H54 (cell line): ENCODE results near the gene MRPL1.
"Not testable (repeated sequence)": the region's sequence is repeated elsewhere in the genome, so short reads cannot be mapped to it uniquely, and the experiment has no call there.

Experiments
- DNase-seq: peaks from one replicate; pipeline ENCODE4 v3.0.0; 2011; ENCODE audit warnings: low spot score, mixed read lengths; ENCODE audit not compliant: insufficient read length
- FAIRE-seq: peaks from 3 replicates; lab custom pipeline; 2011; peaks lifted over from hg19 to GRCh38; lab: Jason Lieb, UNC
- POLR2A ChIP-seq: IDR thresholded peaks from 2 replicates; pipeline ENCODE4 v1.6.1; 2011; ENCODE audit warnings: low read depth, mild to moderate bottlenecking, low read length

The MRPL1 gene

GRCh38 chr4:77917075-77917474 is 54.4 kb downstream of the MRPL1 start:
- FAIRE-seq (no peak), DNase-seq (no peak)
- TF ChIP-seq POLR2A, result no peak

DNA sequence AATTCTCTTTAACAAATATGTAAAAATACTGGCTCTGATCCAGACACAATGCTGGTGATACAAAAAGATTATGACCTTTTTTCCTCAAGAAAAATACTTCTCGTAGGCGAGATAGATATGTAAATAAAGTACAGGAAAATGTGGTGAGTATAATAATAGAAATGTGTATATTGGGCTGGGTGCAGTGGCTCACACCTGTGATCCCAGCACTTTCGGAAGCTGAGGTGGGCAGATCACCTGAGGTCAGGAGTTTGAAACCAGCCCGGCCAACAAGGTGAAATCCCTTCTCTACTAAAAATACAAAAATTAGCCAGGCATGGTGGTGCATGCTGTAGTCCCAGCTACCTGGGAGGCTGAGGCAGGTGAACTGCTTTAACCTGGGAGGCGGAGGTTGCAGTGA is 55.0 kb downstream of the MRPL1 start:
- DNase-seq, result no peak
- no peak for TF ChIP-seq POLR2A
- FAIRE-seq, result no peak

GRCh38 chr4:77920371-77920770 is 57.7 kb downstream of the MRPL1 start:
- no peak for TF ChIP-seq POLR2A
- FAIRE-seq (no peak), DNase-seq (no peak)

- TF ChIP-seq POLR2A, result no peak
- FAIRE-seq, result peak; percentile 88
- DNase-seq, result peak; percentile 16
Observed at GRCh38 chr4:77921701-77922100, 59.1 kb downstream of the MRPL1 start.

GRCh38 chr4:77922158-77923094 is 59.8 kb downstream of the MRPL1 start:
- TF ChIP-seq POLR2A, result no peak
- DNase-seq (no peak), FAIRE-seq (no peak)

DNA sequence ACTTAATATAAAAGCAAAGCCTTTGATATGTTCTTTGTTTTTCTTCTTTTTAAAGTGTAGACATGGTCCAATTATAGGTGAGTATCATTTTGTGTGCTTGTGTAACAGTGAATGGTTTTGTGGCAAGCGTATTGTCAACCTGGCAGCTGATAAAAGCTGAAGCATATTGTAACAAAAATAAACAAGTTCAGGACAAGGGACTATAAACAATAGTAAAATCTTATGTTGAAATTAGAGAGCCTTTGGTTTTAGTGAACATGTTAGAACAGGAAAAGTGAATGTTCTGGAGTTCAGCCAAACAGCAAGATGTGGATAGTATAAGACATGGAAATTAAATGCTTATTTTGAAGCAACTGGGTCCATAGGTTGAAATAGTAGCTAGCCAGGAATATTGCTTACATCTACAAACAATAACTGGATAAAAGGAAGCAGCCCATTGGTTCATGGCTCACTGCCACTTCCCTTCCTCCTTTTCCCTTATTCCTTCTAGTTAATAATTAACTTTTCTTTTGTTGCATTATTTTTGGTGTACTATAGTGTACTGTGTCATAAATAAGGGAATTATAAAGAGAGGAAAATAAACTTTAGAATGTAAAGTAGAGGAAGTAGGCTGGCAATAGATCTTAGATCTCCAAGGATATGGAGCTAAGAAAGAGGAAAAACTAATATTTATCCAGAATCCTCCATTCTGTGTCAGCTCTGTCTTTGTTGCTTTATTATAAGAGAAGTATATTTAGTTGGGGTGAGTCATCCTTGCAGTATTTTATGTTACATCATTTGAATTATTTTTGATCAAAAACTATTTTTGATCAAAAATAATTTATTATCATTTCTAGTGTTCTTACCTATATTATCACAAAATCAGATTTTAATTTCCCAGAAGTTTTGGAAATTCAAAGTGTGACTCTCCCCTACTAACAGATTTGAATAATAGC is 65.6 kb downstream of the MRPL1 start:
- TF ChIP-seq POLR2A, result no peak
- DNase-seq, result no peak
- FAIRE-seq, result no peak

DNA sequence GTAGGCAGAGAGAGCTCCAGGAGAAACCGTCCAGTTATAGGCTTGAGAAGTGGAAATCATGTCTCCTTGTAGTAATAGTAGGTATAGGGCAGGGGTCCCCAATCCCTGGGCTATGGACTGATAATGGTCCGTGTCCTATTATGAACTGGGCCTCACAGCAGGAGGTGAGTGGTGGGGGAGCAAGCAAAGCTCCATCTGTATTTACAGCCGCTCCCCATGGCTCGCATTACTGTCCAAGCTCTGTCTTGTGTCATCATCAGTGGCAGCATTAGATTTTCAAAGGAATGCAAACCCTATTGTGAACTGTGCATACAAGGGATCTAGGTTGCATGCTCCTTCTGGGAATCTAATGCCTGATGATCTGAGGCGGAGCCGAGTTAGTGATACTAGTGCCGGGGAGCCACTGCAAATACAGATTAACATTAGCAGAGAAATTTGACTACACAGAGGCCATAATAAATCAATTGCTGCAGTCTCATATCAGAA is 67.6 kb downstream of the MRPL1 start:
- no peak for TF ChIP-seq POLR2A
- no peak for FAIRE-seq
- no peak for DNase-seq

- TF ChIP-seq POLR2A, result no peak
- no peak for DNase-seq
- no peak for FAIRE-seq
Observed at GRCh38 chr4:77930876-77931275, 68.2 kb downstream of the MRPL1 start.

DNA sequence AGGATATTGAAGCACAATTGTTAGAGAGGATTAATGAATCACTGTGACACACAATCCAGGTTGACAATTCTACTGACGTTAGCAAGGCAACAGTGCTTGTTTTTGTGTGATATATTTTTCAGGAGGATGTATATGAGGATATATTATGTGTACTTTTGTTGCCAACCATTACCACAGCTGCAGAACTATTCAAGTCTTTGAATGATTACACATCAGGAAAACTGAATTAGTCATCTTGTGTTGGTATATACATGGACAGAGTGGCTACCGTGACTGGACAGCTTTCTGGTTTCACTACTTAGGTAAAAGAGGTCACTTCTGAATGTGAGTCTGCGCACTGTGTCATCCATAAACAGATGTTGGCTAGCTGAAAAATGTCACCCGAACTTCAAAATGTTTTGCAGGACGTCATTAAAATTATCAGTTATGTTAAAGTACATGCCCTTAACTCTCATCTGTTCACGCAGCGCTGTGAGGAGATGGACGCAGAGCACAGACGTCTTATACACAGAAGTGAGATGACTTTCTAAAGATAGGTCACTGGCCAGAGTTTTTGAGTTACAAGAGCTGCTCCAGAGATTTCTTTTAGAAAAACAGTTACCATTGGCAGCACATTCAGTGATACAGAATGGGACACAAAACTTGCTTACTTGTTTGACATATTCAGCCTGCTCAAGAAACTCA is 69.0 kb downstream of the MRPL1 start:
- no peak for FAIRE-seq
- TF ChIP-seq POLR2A, result no peak
- DNase-seq, result no peak

GRCh38 chr4:77938560-77938959 is 75.9 kb downstream of the MRPL1 start:
- FAIRE-seq (no peak), DNase-seq (no peak)
- TF ChIP-seq POLR2A, result no peak

GRCh38 chr4:77945929-77946328 is 83.3 kb downstream of the MRPL1 start:
- DNase-seq, FAIRE-seq: not testable (repeated sequence)

GRCh38 chr4:77950203-77950602 is 87.6 kb downstream of the MRPL1 start:
- no peak for DNase-seq
- no peak for TF ChIP-seq POLR2A
- FAIRE-seq, result no peak

- DNase-seq, result no peak
- TF ChIP-seq POLR2A, result no peak
- no peak for FAIRE-seq
Observed at GRCh38 chr4:77952457-77952856, 89.8 kb downstream of the MRPL1 start.
